ENCODE results near the gene UQCRQ. TPM values are rescaled to one million over a fixed set of nuclear protein-coding genes. Genes with fewer than 3 reads are reported as not detected.

UQCRQ gene
- total and polyA plus RNA-seq, 9 of the 15 experiments (the other 6 are each of a cell fraction or from before 2014, with no cell fraction given), result 235 to 2,421 (median 883) TPM

DNA sequence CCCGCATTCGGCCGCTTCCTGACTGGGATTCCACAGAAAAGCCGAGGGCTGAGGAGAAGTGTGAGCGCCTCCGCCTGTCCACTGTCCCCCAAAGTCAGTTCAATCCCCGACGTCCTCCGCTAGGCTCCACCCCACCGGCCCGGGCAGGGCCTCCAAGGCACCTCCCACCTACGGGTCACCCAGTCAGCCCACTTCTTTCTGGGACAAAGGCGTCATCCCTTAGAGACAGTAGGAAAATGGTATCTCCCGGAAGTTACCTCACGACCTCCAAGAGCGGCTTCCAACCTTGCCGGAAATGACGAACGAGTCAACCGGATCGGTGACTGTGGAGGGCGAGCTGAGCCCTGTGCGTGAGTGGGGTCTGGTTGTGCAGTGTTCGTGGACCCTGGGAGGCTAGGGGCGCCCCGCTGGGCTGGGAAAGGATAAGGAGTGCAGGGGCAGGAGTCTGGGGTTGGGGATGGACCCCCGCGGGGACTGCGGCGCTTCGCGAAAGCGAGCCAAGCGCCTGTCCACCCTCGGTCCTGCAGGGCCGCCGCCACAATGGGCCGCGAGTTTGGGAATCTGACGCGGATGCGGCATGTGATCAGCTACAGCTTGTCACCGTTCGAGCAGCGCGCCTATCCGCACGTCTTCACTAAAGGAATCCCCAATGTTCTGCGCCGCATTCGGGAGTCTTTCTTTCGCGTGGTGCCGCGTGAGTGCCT, at the start of gene UQCRQ, which contains the start of gene GDF9 (continued):
- TF ChIP-seq ATF3 (IDR thresholded peaks at IDR 0.05) (peak; percentile 74), ATF3 (CRISPR knock-in tag; conservative IDR thresholded peaks at IDR 0.05) (no peak), TCF3 (CRISPR knock-in tag; IDR thresholded peaks at IDR 0.05) (no peak), ZBTB11 (CRISPR knock-in tag; IDR thresholded peaks at IDR 0.05) (peak in 2 of 3 experiments; percentile 29 to 71; a peak in 3 of 6 replicates), KDM5B (IDR thresholded peaks at IDR 0.05; ENCODE audit: insufficient replicate concordance, low read depth, low read length) (peak; percentile 99), RBM17 (IDR thresholded peaks at IDR 0.05; ENCODE audit: borderline replicate concordance, low read depth, low read length) (no peak), FOXM1 (IDR thresholded peaks at IDR 0.05; ENCODE audit: low read depth) (no peak), FOXM1 (CRISPR knock-in tag; IDR thresholded peaks at IDR 0.05; ENCODE audit: low read depth) (peak; percentile 45; the same call in 1 of the 2 replicates), ZNF431 (CRISPR knock-in tag; IDR thresholded peaks at IDR 0.05) (peak; percentile 63)
- TF ChIP-seq, protein P1, sequence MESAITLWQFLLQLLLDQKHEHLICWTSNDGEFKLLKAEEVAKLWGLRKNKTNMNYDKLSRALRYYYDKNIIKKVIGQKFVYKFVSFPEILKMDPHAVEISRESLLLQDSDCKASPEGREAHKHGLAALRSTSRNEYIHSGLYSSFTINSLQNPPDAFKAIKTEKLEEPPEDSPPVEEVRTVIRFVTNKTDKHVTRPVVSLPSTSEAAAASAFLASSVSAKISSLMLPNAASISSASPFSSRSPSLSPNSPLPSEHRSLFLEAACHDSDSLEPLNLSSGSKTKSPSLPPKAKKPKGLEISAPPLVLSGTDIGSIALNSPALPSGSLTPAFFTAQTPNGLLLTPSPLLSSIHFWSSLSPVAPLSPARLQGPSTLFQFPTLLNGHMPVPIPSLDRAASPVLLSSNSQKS (CRISPR knock-in tag; IDR thresholded peaks at IDR 0.05), result no peak
- TF ChIP-seq, protein P2, sequence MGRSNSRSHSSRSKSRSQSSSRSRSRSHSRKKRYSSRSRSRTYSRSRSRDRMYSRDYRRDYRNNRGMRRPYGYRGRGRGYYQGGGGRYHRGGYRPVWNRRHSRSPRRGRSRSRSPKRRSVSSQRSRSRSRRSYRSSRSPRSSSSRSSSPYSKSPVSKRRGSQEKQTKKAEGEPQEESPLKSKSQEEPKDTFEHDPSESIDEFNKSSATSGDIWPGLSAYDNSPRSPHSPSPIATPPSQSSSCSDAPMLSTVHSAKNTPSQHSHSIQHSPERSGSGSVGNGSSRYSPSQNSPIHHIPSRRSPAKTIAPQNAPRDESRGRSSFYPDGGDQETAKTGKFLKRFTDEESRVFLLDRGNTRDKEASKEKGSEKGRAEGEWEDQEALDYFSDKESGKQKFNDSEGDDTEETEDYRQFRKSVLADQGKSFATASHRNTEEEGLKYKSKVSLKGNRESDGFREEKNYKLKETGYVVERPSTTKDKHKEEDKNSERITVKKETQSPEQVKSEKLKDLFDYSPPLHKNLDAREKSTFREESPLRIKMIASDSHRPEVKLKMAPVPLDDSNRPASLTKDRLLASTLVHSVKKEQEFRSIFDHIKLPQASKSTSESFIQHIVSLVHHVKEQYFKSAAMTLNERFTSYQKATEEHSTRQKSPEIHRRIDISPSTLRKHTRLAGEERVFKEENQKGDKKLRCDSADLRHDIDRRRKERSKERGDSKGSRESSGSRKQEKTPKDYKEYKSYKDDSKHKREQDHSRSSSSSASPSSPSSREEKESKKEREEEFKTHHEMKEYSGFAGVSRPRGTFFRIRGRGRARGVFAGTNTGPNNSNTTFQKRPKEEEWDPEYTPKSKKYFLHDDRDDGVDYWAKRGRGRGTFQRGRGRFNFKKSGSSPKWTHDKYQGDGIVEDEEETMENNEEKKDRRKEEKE (IDR thresholded peaks at IDR 0.05; ENCODE audit: borderline replicate concordance in 1 of 2, control insufficient read depth in 1 of 2, low read depth in 2 of 2, low read length in 1 of 2), result peak; percentile 50 to 89; a peak in 2 of 4 replicates
- TF ChIP-seq, protein P3, sequence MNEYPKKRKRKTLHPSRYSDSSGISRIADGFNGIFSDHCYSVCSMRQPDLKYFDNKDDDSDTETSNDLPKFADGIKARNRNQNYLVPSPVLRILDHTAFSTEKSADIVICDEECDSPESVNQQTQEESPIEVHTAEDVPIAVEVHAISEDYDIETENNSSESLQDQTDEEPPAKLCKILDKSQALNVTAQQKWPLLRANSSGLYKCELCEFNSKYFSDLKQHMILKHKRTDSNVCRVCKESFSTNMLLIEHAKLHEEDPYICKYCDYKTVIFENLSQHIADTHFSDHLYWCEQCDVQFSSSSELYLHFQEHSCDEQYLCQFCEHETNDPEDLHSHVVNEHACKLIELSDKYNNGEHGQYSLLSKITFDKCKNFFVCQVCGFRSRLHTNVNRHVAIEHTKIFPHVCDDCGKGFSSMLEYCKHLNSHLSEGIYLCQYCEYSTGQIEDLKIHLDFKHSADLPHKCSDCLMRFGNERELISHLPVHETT (CRISPR knock-in tag; conservative IDR thresholded peaks at IDR 0.05 in 1 of 2, IDR thresholded peaks at IDR 0.05 in 1 of 2), result 0 out of 4 replicates have a peak, but pooled peaks of 1 of the 2 experiments have one; percentile 36
